ENCODE results near the gene FAM136A.

FAM136A gene

DNA sequence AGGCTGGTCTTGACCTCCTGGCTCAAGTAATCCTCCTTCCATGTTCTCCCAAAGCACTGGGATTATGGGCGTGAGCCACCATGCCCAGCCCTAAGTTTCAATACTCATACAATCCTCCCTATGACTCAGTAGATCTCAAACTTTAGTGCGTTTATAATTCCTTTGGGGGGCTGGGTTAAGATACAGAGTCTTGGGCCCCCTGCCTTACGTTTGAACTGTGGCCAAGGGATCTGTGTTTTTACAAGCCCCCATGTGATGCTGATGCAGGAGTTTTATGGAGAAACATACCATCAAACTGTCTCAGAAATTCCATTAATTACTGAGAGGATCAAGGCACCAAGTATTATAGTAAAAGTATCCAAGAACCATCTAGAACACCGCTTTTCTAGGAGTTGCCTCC lies 38.2 kb upstream of the FAM136A start:
- no peak for DNase-seq (ENCODE audit: low read depth)
- TF ChIP-seq CTCF (IDR thresholded peaks at IDR 0.05; ENCODE audit: low read length, missing control alignments) = no peak
- no peak overlapping the region for H3K4me3 ChIP-seq (replicated peaks; ENCODE audit: low read depth, low read length)

GRCh38 chr2:70336552-70336951 lies 34.7 kb upstream of the FAM136A start:
- DNase-seq (ENCODE audit: low read depth) = no peak
- no peak overlapping the region for H3K4me3 ChIP-seq (replicated peaks; ENCODE audit: low read depth, low read length)
- no peak for TF ChIP-seq CTCF (IDR thresholded peaks at IDR 0.05; ENCODE audit: low read length, missing control alignments)

DNA sequence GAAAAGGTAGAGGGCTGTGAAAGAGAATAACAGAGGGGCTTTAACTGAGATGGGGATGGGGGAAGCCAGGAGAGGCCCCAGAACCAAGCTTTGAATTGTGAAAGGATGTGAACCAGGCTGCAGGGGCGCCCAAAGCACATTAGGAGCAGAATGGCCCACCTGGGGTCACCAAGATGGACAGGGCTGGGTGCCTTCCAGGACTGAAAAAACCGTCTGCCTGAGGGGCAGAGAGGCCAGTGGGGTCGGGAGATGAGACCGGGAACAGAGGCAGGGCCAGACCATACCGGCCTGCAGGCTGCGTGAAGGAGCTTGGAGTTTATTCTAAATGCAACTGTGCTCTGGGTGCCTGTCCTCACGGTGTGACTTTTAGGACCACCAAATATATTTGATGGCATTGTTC lies 29.1 kb upstream of the FAM136A start:
- DNase-seq (ENCODE audit: low read depth) = no peak
- no peak for TF ChIP-seq CTCF (IDR thresholded peaks at IDR 0.05; ENCODE audit: low read length, missing control alignments)
- H3K4me3 ChIP-seq (replicated peaks; ENCODE audit: low read depth, low read length) = no peak overlapping the region

DNA sequence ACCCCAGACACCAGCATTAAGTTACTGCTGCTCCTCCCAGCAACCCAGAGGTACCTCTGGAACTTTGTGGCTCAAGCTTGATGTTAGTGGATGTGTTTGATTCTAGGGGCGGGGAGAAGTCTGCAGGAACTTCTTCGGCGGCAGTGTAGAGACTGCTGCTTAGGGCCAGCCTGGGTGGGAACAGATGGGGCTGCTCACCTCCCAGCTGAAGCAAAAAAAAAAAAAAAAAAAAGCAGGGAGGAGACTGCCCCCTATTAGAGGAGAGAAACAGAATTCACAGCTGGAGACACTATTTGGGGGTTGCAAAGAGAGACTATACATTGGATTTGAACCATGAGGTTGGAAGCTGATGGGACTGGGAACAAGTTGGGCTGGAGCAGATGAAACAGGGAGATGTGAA lies 28.6 kb upstream of the FAM136A start:
- H3K4me3 ChIP-seq (replicated peaks; ENCODE audit: low read depth, low read length) = no peak overlapping the region
- no peak for TF ChIP-seq CTCF (IDR thresholded peaks at IDR 0.05; ENCODE audit: low read length, missing control alignments)
- DNase-seq (ENCODE audit: low read depth) = no peak

- no peak for TF ChIP-seq CTCF (IDR thresholded peaks at IDR 0.05; ENCODE audit: low read length, missing control alignments)
- no peak for DNase-seq (ENCODE audit: low read depth)
- H3K4me3 ChIP-seq (replicated peaks; ENCODE audit: low read depth, low read length) = no peak overlapping the region
Observed at GRCh38 chr2:70328921-70329561, 27.2 kb upstream of the FAM136A start.

DNA sequence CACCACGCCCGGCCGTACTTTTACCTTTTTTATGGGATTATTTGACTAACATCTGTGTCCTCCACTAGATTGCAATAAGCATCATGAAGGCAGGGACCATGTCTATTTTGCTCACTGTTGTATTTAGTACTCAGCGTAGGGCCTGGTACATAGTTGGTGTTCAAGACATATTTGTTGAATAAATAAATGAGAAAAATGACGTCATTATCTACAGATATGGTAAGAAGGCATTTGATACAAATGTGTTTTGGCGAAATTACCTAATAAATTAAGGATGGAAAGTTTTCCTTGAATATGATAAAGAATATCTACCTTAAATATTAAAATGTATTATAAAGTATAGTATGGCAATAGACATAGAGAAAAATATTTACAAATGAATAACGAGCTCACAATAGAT lies 24.0 kb upstream of the FAM136A start:
- no peak for DNase-seq (ENCODE audit: low read depth)
- no peak overlapping the region for H3K4me3 ChIP-seq (replicated peaks; ENCODE audit: low read depth, low read length)
- TF ChIP-seq CTCF (IDR thresholded peaks at IDR 0.05; ENCODE audit: low read length, missing control alignments) = no peak

DNA sequence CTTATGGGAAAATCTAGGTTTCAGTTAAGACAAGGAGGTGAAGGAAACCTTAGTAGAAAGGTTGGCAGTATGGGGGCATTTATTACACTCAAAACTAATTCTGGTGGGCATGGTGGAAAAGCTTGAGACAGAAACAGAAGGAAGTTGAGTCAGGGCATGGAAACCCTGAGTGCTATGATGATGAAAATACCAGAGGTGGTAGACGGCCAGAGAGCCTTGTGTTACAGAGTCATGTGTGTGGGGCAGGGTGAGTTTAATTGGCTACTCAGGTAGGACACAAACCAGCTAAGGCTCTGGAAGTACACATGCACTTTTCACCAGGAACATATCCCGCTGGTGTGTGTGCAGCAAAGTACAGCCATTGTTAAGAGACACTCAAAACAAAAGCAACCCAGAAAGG lies 20.7 kb upstream of the FAM136A start:
- no peak overlapping the region for H3K4me3 ChIP-seq (replicated peaks; ENCODE audit: low read depth, low read length)
- no peak for DNase-seq (ENCODE audit: low read depth)
- no peak for TF ChIP-seq CTCF (IDR thresholded peaks at IDR 0.05; ENCODE audit: low read length, missing control alignments)

All from fibroblast of pulmonary artery (primary cell).